DND-41 (cell line): ENCODE data around the gene CXXC4.

Source experiments
- CTCF ChIP-seq: IDR thresholded peaks from 2 replicates; pipeline ENCODE4 v1.5.1; 2012; ENCODE audit warnings: borderline replicate concordance, low read length, moderate library complexity, mild to moderate bottlenecking; ENCODE audit not compliant: poor library complexity, severe bottlenecking; ENCODE audit errors: extremely low read depth
- EZH2 ChIP-seq: IDR thresholded peaks from 3 replicates; pipeline ENCODE4 v1.6.1; 2012; ENCODE audit warnings: borderline replicate concordance, low read depth, mild to moderate bottlenecking, moderate library complexity, low read length, inconsistent platforms; ENCODE audit not compliant: severe bottlenecking

GRCh38 chr4:104457308-104457981 is 37.2 kb downstream of the CXXC4 start:
- TF ChIP-seq CTCF: no peak
- no peak for TF ChIP-seq EZH2
